ENCODE results near the gene ATP6V0A4. TPM values are rescaled to one million over a fixed set of nuclear protein-coding genes. Genes with fewer than 3 reads are reported as not detected.

Gene ATP6V0A4
- total RNA-seq, 1 experiment from 2014 or later = 9.1 TPM

GRCh38 chr7:138755842-138756590 lies 42.0 kb downstream of the ATP6V0A4 start:
- no peaks in the 10 kb centered on the region for H3K36me3 ChIP-seq (ENCODE audit: low read depth)
- intact Hi-C loops (cut with micrococcal nuclease; ENCODE audit: unreplicated experiment) = loop anchor here (1.0 to 10.0 kb wide), 2 partner anchors 29 to 279 kb away; partner anchors contain the start of gene ZC3HAV1L
- H3K79me2 ChIP-seq (ENCODE audit: low read depth) = no peaks in the 10 kb centered on the region
- no peaks in the 10 kb centered on the region for H3K9me3 ChIP-seq (ENCODE audit: insufficient read depth, low read depth)
- DNase-seq = peak in 1 of 2 experiments; percentile 73
- H2AFZ ChIP-seq = 0 out of 2 replicates have a peak overlapping the region, but pooled peaks have one; percentile 1
- peaks cover 58% of the 10 kb centered on the region for H3F3A ChIP-seq (ENCODE audit: insufficient read depth, low read depth)
- TF ChIP-seq EZH2 (IDR thresholded peaks at IDR 0.05; ENCODE audit: low read depth) (no peak), CTCF (conservative IDR thresholded peaks at IDR 0.05) (no peak)
- no peaks in the 10 kb centered on the region for H3K27me3 ChIP-seq (ENCODE audit: insufficient read depth, low read depth)
- peak overlapping the region; percentile 95 for H3K27ac ChIP-seq
- peak overlapping the region; percentile 66 for H3K4me2 ChIP-seq
- CTCF ChIA-PET = interaction anchor here (1.2 kb wide), 1 partner anchor 17 kb away, joined by 5 read pairs; no protein-coding TSS in a partner anchor
- H3K9me2 ChIP-seq (ENCODE audit: insufficient read depth) = no peaks in the 10 kb centered on the region
- POLR2A ChIA-PET (ENCODE audit: unreplicated experiment) = interaction anchor here (0.6 kb wide), 1 partner anchor 15 kb away, joined by 4 read pairs; no protein-coding TSS in a partner anchor
- no peaks in the 10 kb centered on the region for H4K20me1 ChIP-seq (ENCODE audit: insufficient read depth)
- H3K4me3 ChIP-seq = peak overlapping the region; percentile 16; the same call in 1 of the 2 replicates
- BruUV-seq (replicated peaks) = no TSS peak
- H3K4me1 ChIP-seq (replicated peaks; ENCODE audit: insufficient read depth) = peaks cover 68% of the 10 kb centered on the region

GRCh38 chr7:138755331-138755747 lies 42.7 kb downstream of the ATP6V0A4 start:
- Histone ChIP-seq H3K36me3 (ENCODE audit: low read depth) (no peaks in the 10 kb centered on the region), H3K27ac (peak overlapping the region; percentile 95), H3F3A (ENCODE audit: insufficient read depth, low read depth) (peaks cover 60% of the 10 kb centered on the region), H3K79me2 (ENCODE audit: low read depth) (no peaks in the 10 kb centered on the region), H2AFZ (0 out of 2 replicates have a peak overlapping the region, but pooled peaks have one; percentile 1), H4K20me1 (ENCODE audit: insufficient read depth) (no peaks in the 10 kb centered on the region), H3K9me3 (ENCODE audit: insufficient read depth, low read depth) (no peaks in the 10 kb centered on the region), H3K9me2 (ENCODE audit: insufficient read depth) (no peaks in the 10 kb centered on the region), H3K4me2 (peak overlapping the region; percentile 66), H3K4me1 (replicated peaks; ENCODE audit: insufficient read depth) (peaks cover 69% of the 10 kb centered on the region), H3K4me3 (peak overlapping the region; percentile 16; the same call in 1 of the 2 replicates), H3K27me3 (ENCODE audit: insufficient read depth, low read depth) (no peaks in the 10 kb centered on the region)
- peak; percentile 80 to 99 for DNase-seq
- ChIA-PET POLR2A (ENCODE audit: unreplicated experiment) (interaction anchor here (0.6 kb wide), 1 partner anchor 14 kb away, joined by 4 read pairs; no protein-coding TSS in a partner anchor), CTCF (interaction anchor here (1.2 kb wide), 1 partner anchor 16 kb away, joined by 5 read pairs; no protein-coding TSS in a partner anchor)
- no TSS peak for BruUV-seq (replicated peaks)
- TF ChIP-seq EZH2 (IDR thresholded peaks at IDR 0.05; ENCODE audit: low read depth) = no peak
- TF ChIP-seq CTCF (conservative IDR thresholded peaks at IDR 0.05) = no peak
- intact Hi-C loops (cut with micrococcal nuclease; ENCODE audit: unreplicated experiment) = loop anchor here (1.0 to 10.0 kb wide), 2 partner anchors 30 to 279 kb away; partner anchors contain the start of gene ZC3HAV1L

GRCh38 chr7:138753610-138754009 lies 44.4 kb downstream of the ATP6V0A4 start:
- Histone ChIP-seq H3F3A (ENCODE audit: insufficient read depth, low read depth) (peaks cover 70% of the 10 kb centered on the region), H3K36me3 (ENCODE audit: low read depth) (no peaks in the 10 kb centered on the region), H4K20me1 (ENCODE audit: insufficient read depth) (no peaks in the 10 kb centered on the region), H3K4me2 (peak overlapping the region; percentile 38), H3K9me3 (ENCODE audit: insufficient read depth, low read depth) (no peaks in the 10 kb centered on the region), H3K27me3 (ENCODE audit: insufficient read depth, low read depth) (no peaks in the 10 kb centered on the region), H2AFZ (no peak overlapping the region), H3K4me3 (no peak overlapping the region), H3K9me2 (ENCODE audit: insufficient read depth) (no peaks in the 10 kb centered on the region), H3K79me2 (ENCODE audit: low read depth) (no peaks in the 10 kb centered on the region), H3K27ac (peak overlapping the region; percentile 95), H3K4me1 (replicated peaks; ENCODE audit: insufficient read depth) (peaks cover 80% of the 10 kb centered on the region)
- no TSS peak for BruUV-seq (replicated peaks)
- DNase-seq = no peak
- intact Hi-C loops (cut with micrococcal nuclease; ENCODE audit: unreplicated experiment) = loop anchor here (2.0 to 10.0 kb wide), 4 partner anchors 95 to 587 kb away; partner anchors contain the start of genes FMC1, TRIM24 and ZC3HAV1L
- POLR2A ChIA-PET (ENCODE audit: unreplicated experiment) = no interaction called here
- TF ChIP-seq CTCF (conservative IDR thresholded peaks at IDR 0.05) (no peak), EZH2 (IDR thresholded peaks at IDR 0.05; ENCODE audit: low read depth) (no peak)
- CTCF ChIA-PET = no interaction called here
